KMS-11 (cell line): ENCODE measurements around the gene SYT7.

Source experiments
- H2AFZ ChIP-seq: fragments of 200-600 bp; sonication (generic); 2 replicates; pipeline ENCODE4 v1.6.1; 2016; ENCODE audit warnings: antibody characterized with exemption, mixed run types, low read depth
- H3K27ac ChIP-seq: fragments of 200-600 bp; sonication (generic); 2 replicates; pipeline ENCODE4 v1.6.1; 2016; ENCODE audit warnings: mild to moderate bottlenecking, mixed run types
- H3K27me3 ChIP-seq: fragments of 200-600 bp; sonication (generic); 2 replicates; pipeline ENCODE4 v1.6.1; 2017; ENCODE audit warnings: mild to moderate bottlenecking, low read depth, mixed run types, moderate library complexity; ENCODE audit not compliant: insufficient read depth
- H3K36me3 ChIP-seq: fragments of 200-600 bp; sonication (generic); 2 replicates; pipeline ENCODE4 v1.6.1; 2017; ENCODE audit warnings: mild to moderate bottlenecking, mixed run types; ENCODE audit not compliant: insufficient read depth
- H3K4me1 ChIP-seq: fragments of 200-600 bp; sonication (generic); 2 replicates; pipeline ENCODE4 v1.6.1; 2016; ENCODE audit warnings: mild to moderate bottlenecking, low read depth, mixed run types; ENCODE audit not compliant: poor library complexity, severe bottlenecking
- H3K4me2 ChIP-seq: fragments of 200-600 bp; sonication (generic); 2 replicates; pipeline ENCODE4 v1.7.0; 2016; ENCODE audit warnings: mild to moderate bottlenecking, mixed run types
- H3K4me3 ChIP-seq: fragments of 200-600 bp; sonication (generic); IDR thresholded peaks from 2 replicates; pipeline ENCODE4 v1.6.1; 2017; ENCODE audit warnings: low read depth, low read length, mixed read lengths; ENCODE audit not compliant: insufficient read depth
- H3K79me2 ChIP-seq: fragments of 200-600 bp; sonication (generic); 2 replicates; pipeline ENCODE4 v1.6.1; 2016; ENCODE audit warnings: low read depth, mixed run types; ENCODE audit not compliant: insufficient read depth
- H3K9ac ChIP-seq: fragments of 200-600 bp; sonication (generic); 2 replicates; pipeline ENCODE4 v1.6.1; 2016; ENCODE audit warnings: mild to moderate bottlenecking, mixed run types
- H4K20me1 ChIP-seq: fragments of 200-600 bp; sonication (generic); 2 replicates; pipeline ENCODE4 v1.6.1; 2016; ENCODE audit warnings: mild to moderate bottlenecking, mixed run types; ENCODE audit not compliant: insufficient read depth
- TF ChIP-seq, protein P1 (sequence below): fragments of 200-600 bp; sonication (generic); conservative IDR thresholded peaks from 2 replicates; pipeline ENCODE4 v1.6.1; 2017; ENCODE audit warnings: low read depth, mild to moderate bottlenecking, antibody characterized with exemption, low read length, moderate library complexity, mixed read lengths

SYT7 gene

DNA sequence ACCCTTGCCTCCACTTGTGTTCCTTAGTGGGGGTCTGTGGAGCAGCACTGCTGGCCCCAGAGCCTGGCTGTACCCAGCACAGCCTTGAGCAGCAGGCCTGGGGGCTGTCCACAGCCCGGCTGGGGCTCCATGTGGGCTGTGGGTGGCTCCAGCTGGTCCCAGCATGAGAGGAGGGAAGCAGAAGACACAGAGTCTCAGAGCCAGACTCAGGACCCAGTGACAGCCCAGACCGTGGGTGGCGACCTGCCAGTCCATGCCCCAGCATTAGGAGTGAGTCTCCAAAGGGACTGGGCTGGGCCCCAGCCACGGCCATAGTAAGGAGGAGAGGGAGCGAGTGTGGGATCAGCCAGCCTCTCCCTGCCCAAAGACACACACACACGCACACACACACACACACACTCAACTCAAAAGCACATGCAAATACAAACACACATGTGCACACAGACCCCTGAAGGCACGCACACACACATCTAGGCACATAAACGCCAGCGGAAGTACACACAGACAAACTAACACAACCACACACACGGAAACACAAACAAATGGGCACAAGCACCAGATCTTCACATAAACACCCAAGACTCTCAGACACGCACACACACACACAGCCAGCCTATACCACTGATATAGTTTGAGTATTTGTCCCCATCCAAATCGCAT is 89.0 kb downstream of the SYT7 start:
- H3K79me2 ChIP-seq, result no peaks in the 10 kb centered on the region
- H3K9ac ChIP-seq, result no peak overlapping the region
- TF ChIP-seq, protein P1, sequence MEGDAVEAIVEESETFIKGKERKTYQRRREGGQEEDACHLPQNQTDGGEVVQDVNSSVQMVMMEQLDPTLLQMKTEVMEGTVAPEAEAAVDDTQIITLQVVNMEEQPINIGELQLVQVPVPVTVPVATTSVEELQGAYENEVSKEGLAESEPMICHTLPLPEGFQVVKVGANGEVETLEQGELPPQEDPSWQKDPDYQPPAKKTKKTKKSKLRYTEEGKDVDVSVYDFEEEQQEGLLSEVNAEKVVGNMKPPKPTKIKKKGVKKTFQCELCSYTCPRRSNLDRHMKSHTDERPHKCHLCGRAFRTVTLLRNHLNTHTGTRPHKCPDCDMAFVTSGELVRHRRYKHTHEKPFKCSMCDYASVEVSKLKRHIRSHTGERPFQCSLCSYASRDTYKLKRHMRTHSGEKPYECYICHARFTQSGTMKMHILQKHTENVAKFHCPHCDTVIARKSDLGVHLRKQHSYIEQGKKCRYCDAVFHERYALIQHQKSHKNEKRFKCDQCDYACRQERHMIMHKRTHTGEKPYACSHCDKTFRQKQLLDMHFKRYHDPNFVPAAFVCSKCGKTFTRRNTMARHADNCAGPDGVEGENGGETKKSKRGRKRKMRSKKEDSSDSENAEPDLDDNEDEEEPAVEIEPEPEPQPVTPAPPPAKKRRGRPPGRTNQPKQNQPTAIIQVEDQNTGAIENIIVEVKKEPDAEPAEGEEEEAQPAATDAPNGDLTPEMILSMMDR, result no peak
- H3K4me1 ChIP-seq, result no peaks in the 10 kb centered on the region
- peaks cover 33% of the 10 kb centered on the region; the same call in 1 of the 2 replicates for H3K27me3 ChIP-seq
- no peak overlapping the region for H3K4me2 ChIP-seq
- H2AFZ ChIP-seq, result no peak overlapping the region
- no peaks in the 10 kb centered on the region for H3K36me3 ChIP-seq
- H3K27ac ChIP-seq, result no peak overlapping the region
- no peak overlapping the region for H3K4me3 ChIP-seq
- no peaks in the 10 kb centered on the region for H4K20me1 ChIP-seq

DNA sequence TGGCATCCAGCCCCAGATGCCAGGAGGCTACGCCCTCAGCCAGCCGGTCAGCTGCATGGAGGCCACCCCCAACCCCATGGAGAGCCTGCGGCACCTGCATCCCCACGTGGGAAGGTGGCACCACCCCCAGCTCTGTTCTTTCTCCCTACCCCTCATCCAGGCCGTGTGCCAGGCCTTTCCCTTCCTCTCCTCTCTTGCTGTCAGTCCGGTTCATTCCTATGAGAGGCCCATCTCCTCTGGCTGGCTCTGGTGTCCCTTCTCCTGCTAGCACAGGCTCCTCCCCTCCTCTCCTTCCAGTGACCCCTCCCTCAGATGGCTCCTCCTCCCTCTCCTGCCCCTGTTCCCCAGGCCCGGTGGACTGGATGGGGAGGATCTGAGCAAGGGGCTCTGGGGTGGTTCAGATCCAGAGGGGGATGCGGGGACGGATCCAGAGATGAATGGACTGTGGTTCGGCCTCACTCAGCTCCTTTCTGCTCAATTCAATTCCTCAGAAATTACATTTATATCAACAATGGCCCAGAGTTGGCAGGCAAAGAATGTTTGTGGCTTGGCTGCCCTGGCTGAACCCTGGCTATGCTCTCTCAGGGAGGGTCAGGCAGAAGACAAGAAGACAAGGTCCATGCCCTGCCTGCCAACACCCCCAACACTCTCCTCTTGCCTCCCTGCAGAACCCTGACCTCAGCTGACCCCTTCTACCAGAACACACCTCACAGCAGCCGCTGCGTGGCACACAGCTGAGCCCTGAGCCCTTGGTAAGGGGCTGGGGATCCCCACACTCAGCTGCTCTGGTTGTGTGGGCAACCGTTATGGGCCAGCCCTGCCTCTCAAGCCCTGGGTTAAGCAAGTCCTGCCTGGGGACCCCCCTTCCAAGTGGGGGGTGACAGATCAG is 90.8 kb downstream of the SYT7 start:
- TF ChIP-seq, protein P1, result no peak
- Histone ChIP-seq H3K4me1 (no peaks in the 10 kb centered on the region), H3K36me3 (no peaks in the 10 kb centered on the region), H3K79me2 (no peaks in the 10 kb centered on the region), H3K4me2 (no peak overlapping the region), H3K9ac (no peak overlapping the region), H4K20me1 (no peaks in the 10 kb centered on the region), H3K27ac (no peak overlapping the region), H3K27me3 (peaks cover 49% of the 10 kb centered on the region), H3K4me3 (no peak overlapping the region), H2AFZ (no peak overlapping the region)

DNA sequence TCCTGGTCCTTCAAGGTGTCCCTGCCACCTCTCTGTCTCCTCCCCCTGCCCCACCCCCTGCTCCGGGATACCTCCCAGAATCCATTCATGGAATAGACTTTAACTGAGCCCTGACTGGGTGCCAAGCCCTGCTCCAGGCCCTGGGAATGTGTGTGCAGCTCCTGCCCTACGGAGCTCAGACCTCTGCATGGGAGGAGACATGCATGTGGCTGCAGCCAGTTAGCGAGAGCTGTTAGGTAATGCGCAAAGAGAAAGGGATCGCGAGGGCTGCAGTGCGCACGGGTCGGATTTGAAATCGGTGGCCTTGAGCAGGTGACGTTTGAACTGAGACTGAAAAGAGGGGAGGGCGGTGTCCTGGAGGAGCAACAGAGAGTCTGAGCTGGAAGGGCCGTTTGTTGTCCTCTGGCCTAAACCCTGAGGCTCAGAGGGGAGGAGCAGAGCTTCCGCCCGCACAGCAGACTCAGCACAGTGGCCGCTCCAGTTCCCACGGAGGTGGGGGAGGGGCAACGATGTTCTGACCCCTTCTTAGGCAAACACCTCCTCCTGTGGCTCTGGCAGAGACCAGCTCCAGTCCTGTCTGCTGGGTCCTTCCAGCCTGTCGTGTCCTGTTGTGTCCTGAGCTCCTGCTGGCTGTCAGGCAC is 92.1 kb downstream of the SYT7 start:
- H2AFZ ChIP-seq, result no peak overlapping the region
- H3K27me3 ChIP-seq, result peaks cover 62% of the 10 kb centered on the region
- no peaks in the 10 kb centered on the region for H4K20me1 ChIP-seq
- no peaks in the 10 kb centered on the region for H3K4me1 ChIP-seq
- H3K27ac ChIP-seq, result no peak overlapping the region
- H3K9ac ChIP-seq, result no peak overlapping the region
- H3K4me2 ChIP-seq, result no peak overlapping the region
- TF ChIP-seq, protein P1, result no peak
- no peaks in the 10 kb centered on the region for H3K79me2 ChIP-seq
- H3K36me3 ChIP-seq, result no peaks in the 10 kb centered on the region
- H3K4me3 ChIP-seq, result no peak overlapping the region

DNA sequence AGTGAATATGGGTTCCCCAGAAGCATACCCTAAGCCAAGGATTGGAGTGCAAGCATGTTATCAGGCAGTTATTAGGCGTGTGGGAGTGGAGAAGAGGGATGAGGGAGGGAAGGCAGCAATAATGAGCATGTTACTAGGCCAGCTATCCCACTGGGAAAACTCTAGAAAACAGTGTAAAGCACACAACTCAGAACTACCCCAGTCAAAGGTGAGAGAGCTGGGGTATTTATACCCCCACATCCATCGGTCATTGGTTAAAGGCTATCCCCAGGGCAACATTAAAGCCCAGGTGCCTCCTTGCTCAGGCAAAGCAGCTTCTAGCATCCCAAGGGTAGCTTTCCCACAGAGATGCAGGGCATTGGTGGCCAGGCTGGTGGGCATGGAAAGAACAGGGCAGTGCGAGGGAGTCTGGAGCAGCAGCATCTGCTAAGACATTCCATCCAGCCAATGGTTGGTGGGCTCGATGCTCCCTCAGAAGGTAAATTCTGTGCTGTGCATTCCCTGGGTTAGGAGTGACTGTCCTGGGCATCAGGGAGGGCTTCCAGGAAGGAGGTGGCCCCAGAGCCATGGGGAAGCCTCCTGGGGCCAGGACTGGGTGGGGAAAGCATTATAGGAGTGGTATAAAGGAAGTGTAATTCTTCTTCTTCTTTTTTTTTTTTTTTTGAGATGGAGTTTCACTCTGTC is 93.4 kb downstream of the SYT7 start:
- no peaks in the 10 kb centered on the region for H3K4me1 ChIP-seq
- H3K27me3 ChIP-seq, result peaks cover 71% of the 10 kb centered on the region
- no peaks in the 10 kb centered on the region for H3K79me2 ChIP-seq
- TF ChIP-seq, protein P1, result no peak
- H3K36me3 ChIP-seq, result no peaks in the 10 kb centered on the region
- H3K4me2 ChIP-seq, result no peak overlapping the region
- H3K27ac ChIP-seq, result no peak overlapping the region
- H2AFZ ChIP-seq, result no peak overlapping the region
- no peak overlapping the region for H3K9ac ChIP-seq
- no peaks in the 10 kb centered on the region for H4K20me1 ChIP-seq
- H3K4me3 ChIP-seq, result no peak overlapping the region
